Activated CD4-positive, alpha-beta T cell treated with anti-CD3 and anti-CD28 coated beads, Interleukin-2, amount 50 U/mL, for 16 hours (primary cell): ENCODE measurements around the gene PLEKHO2.
A peak's percentile ranks its signal among the peaks of the same experiment; 100 is the strongest.

ENCODE experiments used
- DNase-seq: peaks from one replicate; pipeline ENCODE4 v3.0.0-alpha.2; 2020

Gene PLEKHO2

DNA sequence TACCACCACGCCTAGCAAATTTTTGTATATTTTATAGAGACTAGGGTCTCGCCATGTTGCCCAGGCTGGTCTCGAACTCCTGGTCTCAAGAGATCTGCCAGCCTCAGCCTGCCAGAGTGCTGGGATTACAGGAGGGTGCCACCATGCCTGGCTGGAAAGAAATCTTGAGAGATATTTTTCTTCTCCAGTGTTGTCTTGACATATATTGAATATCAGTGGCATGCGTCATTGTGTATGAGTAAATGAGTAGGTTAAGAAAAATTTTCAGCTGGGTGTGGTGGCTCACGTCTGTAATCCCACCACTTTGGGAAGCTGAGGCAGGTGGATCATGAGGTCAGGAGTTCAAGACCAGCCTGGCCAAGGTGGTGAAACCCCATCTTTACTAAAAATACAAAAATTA, 12.7 kb upstream of the PLEKHO2 start:
- DNase-seq = no peak

DNA sequence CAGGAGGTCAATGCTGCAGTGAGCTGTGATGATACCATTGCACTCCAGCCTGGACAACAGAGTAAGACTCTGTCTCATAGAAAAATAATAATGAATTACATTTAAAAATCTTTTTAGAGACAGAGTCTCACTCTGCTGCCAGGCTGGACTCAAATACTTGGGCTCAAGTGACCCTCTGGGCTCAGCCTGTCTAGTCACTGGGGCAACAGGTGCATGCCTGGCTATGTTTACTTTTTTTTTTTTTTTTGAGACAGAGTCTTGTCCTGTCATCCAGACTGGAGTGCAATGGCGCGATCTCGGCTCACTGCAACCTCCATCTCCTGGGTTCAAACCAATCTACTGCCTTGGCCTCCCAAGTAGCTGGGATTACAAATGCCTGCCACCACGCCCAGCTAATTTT, 8.0 kb upstream of the PLEKHO2 start:
- no peak for DNase-seq

DNA sequence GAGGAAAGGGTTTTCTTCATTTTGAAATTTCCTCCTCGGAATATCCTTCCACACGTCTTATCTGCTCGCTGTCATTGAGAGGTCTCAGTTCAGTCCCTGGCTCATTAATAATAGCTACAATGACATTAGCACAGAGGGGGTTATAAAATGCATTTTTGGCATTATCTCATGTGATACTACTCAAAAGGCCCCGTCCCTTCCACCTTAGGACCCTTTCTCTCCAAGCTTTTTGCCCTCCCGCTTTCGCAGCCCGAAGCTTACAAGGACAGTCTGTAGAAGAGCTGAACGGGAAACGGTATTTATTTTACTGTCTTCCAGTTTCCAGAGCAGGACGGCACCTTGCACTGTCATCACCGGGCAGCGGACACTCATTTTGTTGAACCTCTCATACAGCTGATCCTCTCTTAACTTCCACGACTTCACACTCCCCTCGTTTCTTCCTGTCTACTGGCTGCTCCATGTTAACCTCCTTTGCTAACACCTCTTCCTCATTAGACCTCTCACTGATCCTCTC, 5.6 kb upstream of the PLEKHO2 start:
- no peak for DNase-seq

DNA sequence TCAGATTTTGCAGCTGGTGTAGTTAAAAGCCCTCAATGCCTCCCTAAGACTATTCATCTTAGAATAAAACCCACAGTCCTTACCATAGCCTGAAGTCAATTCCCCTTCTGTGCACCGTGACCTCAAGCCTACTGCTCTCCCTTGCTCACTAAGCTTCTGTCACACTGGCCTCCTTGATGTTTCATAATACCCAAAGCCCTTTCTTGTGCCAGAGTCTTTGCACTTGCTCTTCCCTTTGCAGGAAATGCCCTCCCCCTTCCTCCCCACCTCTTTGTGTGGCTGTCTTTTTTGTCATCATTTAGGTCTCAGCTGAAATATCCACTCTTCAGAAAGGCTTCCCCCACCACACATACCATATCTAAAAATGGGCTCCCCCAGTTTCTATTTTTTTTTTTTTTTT, 4.2 kb upstream of the PLEKHO2 start:
- DNase-seq = peak; percentile 53

DNA sequence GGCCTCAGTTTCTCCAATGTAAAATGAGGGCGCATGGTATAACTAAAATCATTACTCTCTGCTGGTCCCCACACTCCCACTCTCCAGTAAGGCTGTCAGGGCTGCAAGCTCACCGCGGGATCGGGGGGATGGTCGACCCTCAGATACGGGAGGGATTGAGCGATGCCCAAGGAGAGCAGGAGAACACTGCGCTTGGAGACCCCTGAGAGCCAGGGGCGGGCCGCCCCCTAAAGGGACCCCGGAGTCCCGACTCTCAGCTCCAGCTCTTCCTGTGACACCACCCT, 713 bp upstream of the PLEKHO2 start:
- DNase-seq = no peak

DNA sequence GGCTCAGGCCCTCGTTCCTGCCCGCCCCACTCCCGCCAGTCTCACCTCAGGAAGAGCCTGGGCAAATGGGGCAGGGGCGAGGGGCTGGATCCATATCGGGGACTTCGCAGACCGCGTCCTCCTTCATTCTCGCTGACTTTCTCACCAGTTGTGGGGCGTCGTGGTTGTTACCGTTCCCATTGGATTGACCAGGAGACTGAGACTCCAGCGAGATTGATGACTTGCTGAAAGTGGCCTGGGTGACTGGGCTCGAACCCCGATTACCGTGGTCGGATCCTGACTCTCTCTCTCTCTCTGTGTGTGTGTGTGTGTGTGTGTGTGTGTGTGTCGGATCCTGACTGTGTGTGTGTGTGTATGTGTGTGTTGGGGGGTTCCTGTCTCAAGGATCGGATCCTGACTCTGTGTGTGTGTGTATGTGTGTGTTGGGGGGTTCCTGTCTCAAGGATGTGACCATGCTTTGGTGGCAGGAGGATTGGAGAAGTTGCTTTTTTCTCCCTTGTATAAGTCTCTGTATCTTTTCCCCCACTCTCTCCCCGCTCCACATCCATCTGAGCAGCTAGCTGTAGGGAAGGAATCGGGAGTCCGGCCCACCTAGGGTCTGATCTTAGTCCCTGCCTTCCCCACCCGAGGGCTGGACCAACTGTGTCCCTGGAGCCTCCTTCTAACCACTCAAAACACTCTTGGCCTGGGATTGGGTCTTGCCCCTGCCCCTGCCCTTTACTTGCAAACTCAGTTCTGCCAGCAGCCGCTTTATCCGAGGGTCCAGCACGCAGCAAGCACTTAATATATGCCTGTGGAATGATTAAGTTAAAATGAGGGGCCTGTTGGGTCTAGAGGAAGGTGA, 603 bp downstream of the PLEKHO2 start:
- DNase-seq = peak; percentile 18

DNA sequence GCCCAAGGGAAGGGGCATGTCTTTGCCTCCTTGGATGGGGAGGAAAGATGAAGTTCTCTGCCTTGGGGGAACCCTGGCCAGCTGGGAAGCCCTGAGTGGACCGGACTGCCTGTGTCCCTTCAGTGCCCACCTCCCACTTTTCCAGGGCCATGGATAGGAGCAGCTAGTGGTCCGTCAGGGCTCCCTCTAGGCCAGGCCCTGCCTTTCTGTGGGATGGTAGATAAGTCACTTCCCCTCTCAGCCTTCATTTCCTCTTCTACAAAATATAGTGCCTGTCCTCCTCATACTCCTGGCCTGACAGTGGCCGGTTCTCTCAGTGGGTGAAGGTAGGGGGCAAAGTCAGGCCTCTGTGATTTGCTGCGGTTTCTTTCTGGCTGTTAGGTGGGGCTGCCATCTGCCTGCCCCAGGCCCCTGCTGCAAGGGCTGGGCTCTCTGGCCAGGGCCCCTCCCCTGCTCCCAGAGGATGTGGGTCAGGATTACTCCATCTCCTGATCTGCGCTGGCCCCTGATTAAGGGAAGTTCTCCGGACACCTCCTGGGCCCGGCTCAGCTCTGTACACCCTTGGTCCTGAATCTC, 1.4 kb downstream of the PLEKHO2 start:
- peak; percentile 22 for DNase-seq

DNA sequence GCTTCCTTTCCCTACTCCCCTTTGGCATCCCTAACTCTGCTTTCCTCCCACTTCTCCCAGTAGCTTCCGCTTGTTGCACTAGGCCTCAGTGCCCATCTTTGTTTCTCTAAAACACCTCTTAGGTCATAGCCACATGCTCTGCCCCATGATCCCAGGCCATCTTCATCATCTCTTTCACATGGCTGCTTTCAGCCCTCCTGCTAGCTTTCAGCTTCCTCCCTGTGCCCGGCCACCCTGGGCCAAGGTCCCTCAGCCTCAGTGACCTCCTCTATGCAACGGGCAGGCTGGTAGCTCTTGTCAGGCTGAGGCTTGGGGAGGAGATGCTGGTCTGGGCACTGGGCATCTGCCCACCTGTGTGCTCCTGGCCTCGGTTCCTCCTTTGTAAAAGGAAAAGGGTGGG, 2.3 kb downstream of the PLEKHO2 start:
- DNase-seq = no peak

DNA sequence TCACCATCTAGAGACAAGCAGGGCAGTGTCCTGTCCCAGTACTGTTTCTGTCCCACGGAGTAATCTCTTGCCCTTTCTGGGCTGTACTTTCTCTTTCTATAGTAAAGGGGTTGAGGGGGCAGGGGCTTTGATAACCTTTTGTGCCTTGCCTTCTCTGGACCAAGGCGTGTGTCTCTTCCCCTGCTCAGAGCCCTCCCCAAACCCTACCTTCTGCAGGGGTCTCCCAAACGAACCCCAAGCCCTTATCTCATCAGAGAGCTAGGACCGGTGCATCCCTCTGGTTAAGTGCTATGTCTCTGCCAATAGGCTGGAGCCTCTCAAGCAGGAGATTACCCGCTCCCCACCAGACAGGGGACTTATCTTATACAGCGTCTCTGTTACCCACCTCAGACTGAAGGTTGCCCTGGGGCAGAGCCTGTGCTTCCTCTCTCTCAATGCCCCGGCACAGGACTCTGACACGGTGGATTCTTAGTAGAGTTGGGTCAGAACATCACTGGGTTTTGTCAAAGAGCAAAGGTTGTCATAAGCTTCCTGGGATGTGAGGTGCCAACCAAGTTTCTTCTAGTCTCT, 2.9 kb downstream of the PLEKHO2 start:
- DNase-seq = peak; percentile 53

DNA sequence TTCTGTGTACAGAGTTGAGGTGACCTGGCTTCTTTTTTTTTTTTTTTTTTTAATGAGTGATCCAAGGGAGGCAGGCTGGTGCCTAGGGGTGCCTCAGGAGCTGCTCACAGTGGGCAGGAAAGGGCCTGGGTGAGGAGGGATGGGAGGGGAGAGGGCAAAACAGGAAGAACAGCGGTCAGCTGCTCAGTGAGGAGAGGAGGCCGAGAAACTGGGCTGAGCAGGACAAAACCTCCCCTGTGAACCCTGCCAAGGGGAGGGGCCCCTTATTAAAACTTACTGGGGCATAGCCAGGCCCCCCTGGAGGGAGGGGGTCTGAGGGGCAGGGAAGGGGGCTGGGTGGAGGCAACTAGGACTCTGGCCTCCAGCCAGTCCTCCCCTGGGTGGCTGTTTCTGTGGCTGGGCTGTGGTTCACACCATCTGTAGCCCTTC, 3.5 kb downstream of the PLEKHO2 start:
- no peak for DNase-seq

DNA sequence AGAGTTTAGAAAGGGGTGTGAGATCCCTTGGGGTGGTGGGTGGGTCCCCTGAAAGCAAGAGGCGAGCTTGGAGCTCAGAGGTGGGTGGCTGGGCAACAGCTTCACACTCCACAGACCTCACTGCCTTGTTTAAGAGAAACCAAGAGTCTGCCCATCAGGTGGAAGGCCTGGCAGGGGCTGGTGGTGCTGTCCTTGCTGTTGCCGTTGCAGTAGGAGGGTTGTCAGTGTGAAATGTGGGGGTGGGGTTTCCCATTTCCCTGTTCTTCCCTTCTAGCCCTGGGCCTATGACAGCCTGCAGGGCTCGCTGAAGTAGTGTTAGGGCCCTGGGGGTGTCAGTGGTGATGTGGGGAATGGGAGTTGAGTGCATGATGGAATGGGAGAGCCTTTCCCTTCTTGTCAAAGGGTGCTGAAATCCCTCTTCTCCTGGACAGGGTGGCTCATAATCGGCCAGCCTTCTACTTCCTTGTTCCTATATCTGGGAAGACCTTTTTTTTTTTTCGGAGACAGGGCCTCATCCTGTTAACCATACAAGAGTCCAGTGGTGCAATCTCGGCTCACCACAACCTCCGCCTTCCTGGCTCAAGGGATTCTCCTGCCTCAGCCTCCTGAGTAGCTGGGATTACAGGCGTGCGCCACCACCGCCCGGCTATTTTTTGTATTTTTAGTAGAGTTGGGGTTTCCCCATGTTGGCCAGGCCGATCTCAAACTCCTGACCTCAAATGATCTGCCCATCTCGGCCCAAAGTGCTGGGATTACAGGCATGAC, 4.3 kb downstream of the PLEKHO2 start:
- no peak for DNase-seq

DNA sequence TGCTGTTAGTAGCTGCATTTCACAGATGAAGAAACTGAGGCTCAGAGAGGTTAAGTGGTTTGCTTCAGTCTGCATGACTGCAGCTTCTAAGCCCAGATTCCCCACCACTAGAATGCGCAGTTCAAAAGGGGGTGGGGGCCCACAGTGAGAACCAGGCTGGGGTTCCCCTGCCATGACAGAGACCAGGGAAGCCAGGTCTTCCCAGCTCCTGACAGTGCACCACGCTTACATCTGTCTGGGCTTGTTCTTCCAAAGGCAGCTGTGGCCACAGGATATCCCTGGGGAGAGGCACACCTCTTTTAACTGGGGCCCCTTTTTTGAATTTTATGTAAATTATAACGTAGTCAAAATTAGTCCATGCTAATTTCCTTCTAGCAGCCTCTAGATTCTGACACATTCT, 5.3 kb downstream of the PLEKHO2 start:
- no peak for DNase-seq

DNA sequence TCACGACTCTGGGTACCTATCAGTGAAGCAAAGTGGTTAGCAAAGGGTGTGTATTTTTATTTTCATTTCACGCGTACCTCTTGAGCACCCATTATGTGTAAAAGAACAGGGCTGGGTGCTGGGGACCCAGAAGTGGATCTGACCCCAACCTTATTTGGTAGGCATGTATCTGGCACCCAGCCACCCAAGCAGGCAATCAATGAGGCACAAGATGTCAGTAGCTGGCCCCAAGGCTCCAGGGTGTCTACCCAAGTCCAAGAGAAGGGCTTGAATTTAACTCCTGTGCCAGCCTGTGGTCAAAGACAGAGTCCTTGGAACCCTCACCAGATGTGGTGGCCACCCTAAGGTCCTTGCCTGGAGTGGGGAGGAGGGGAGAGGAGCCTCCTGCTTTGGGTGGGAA, 5.7 kb downstream of the PLEKHO2 start:
- DNase-seq = no peak

DNA sequence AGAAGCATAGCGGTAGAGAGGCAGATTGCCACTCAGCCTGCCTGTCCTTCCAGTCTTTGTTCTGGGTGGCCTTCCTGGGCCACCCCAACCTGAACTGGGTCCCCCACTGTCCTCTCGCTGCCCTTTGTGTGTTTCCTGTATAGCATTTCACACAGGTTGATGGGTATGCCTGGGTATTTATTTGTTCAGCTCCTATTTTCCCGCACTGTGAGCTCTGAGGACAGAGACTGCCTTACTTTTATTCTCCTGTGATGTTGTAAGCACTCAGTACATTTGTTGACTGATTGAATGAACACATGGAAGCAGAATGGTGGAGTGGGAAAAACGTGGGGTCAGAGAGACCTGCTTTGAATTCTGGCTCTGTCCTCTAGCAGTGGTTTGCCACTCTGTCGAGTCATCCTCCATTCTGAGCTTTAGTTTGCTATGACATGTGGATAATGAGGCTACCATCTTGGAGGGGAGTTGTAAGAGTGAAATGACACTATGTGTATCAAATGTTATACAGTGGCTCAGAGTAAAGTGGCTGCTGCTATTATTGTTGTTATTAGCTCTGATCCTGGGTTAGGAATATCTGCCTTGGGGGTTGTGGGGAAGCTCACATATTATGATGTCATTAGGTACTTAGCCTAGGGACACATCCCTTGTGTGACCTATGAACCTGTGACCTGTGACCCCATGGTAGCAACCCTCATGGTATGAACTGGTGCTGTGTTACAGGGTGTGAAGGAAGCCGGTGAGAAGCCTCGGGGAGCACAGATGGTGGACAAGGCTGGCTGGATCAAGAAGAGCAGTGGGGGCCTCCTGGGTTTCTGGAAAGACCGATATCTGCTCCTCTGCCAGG, 6.4 kb downstream of the PLEKHO2 start:
- DNase-seq = no peak

DNA sequence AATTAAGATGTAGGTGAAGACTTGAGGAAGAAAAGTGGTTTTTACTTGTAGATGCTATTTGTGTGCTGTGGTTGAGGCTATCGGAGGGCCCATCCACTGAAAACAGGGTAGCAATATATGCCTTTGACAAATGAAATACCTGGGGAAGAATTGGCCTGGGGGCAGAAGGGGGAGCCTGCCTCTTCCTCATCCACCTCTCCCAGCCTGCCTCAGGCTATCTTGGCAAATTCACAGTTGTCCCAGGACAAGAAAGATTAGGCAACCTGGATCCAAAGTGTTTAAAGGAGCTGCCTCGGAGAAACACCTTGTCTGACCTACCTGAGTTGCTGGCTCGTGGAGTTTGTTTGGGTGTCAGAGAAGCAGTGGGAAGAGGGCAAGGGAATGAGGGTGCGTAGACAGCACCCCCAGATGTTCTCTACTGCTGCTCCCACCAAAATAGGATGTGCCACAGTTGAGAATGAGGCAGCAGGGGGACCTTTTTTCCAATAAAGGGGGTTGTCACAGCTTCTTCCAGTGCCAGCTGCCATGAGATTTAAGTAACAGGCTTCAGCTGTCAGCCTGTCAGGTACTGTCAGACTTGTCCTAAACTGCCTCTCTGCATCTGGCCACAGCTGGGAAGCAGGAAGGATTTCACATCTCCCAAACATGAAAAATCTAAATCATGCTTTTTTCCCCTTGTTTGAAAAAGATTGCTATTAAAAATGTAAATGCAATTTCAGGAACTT, 9.2 kb downstream of the PLEKHO2 start:
- no peak for DNase-seq

DNA sequence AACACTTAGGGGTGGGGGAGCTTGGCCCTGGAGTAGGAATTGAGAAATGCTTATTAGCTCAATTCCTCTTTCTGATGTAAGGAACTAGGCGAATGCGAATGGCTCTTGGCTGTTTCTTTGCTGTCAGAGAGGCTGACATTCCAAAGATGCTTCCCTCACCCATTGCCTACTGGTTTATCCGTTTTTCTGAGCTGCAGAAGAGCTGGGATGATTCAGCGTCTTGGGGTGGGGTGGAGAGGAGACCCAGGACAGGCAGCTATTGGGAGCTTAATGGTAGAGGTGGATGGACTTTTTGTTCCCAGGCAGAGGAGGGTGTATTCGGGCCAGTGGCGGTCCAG, 9.8 kb downstream of the PLEKHO2 start:
- no peak for DNase-seq

DNA sequence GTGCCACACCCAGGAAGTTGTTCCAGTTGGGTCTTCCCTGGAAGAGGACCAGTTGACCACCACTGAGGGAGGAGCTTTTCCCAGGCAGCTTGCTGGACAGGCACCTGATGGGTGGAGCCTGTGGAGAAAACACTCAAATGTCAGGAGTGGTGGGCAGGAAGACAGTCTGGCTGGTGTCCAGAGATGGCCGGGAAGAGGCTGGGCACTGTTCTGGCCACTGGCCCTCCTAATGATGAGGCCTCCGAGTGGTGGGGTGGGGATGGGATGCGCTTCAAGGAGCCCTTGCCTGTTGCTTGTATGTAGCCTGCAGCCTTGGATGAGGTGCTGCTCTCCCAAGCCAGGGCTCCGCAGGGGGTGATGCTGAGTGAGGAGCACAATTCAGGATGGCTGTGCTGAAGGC, 12.3 kb downstream of the PLEKHO2 start:
- DNase-seq = no peak

DNA sequence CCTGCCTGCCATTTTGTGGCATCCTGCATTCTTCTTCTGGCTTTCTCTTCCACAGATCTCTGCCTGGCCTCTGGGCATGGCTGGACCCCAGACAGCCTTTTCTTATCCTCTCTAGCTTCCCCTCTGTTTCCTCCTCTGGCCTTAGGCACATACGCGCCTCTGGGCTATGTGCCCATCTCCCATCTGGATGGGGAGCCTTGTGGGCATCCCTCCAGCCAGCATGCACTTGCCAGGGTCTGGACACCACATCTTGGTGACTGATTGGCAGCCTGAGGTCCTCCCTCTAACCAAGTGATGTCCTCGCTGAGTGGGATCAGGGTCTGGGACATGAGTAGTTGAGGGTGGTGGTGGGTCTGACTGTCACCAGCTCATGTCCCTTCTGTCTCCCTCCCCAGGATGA, 12.8 kb downstream of the PLEKHO2 start:
- no peak for DNase-seq

DNA sequence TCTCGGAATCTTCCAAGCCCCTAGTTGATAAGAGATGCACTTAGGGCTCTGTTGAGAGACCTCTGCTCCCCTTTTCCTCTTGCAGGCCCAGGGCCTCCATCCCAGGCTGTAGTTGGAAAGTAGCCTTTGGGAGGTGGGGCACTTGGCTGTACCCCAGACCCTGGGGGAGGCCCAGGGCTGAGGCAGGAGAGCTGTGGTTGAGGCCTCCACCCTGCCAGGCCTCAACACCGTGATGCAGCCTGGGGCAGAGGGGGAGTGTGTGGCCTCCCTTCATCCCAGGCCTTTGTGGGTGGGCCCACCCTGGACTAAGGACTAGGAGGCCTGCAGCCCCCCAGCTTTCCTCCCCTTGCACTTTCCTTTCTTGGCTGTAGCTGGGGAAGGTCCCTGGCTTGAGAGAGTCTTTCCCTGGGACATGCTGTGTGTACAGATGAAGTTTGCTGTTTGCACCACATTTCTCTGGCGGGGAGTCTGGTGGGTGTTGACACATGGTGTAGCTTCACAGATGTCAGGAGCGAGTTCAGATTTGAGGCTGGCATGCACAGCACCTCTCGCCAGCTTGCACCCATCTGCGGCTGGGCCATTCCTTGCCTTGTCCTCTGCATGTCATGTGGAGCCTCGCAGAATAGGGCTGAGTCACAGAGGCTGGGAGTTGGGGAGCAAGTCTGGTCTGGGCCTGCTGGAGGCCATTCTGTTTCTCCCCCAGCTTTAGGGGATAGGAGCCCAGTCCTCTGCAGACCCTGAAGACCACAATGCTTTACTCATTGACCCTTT, 13.7 kb downstream of the PLEKHO2 start:
- no peak for DNase-seq

DNA sequence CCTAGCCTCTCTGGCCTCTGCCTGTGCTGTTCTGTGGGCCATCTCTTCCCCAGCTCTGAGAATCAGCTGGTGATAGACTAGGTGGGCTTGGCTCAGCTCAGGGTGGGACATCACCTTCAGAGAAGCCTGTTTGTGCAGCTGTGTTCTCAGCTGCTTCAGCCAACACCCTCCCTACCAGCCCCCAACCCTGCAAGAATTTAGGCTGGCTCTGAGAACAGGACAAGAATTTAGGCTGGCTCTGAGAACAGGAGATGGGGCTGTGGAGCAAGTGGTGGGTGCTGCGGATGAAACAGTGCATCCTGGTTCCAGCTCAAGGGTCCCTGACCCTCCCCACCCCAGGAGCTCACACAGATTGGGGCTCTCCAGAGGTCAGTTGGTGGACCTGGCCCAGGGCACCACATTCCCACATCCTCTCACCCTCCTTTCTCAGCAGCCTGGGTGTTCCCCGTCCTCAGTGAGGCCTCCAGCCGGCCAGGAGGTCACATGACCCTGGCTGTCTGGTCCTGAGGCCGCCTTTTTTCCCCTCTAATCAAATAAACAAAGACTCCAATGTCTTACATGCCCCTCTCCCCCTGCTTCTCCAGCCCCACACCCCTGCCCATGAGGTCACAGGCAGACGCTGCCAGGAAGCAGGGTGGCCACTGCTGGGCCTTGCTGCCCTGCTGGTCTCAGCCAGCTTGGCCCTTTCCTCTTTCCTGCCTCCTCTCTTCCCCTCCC, 14.9 kb downstream of the PLEKHO2 start:
- no peak for DNase-seq

DNA sequence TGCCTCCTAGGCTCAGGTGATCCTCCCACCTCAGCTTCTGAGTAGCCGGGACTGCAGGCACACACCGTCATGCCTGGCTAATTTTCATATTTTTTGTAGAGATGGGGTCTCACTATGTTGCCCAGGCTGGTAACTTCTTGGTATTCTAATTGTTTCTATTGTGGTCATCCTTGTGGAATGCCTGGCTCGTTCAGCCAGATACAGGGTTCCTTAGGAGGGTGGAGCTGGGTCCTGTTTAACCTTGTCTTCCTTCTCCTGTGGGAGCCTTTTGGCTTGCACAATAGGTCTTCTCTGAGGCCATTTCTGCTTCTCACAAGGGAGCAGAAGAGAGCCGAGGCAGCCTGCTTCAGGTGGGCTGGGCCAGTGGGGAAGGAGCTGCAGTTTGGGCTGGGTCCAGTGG, 15.7 kb downstream of the PLEKHO2 start:
- no peak for DNase-seq
